GM12878 (cell line): ENCODE results near the gene MAST4.

Experiments
- BACH1 ChIP-seq: fragments of 450-650 bp; IDR thresholded peaks from 2 replicates; pipeline ENCODE4 v1.6.1; 2017; ENCODE audit warnings: mild to moderate bottlenecking, borderline replicate concordance
- BRCA1 ChIP-seq: IDR thresholded peaks from 2 replicates; pipeline ENCODE4 v1.6.1; 2011; ENCODE audit warnings: low read depth, low read length, improper control_type of control experiment
- CBX5 ChIP-seq: sonication (generic); IDR thresholded peaks from 2 replicates; pipeline ENCODE4 v1.6.1; 2016; ENCODE audit warnings: low read depth, moderate library complexity, mild to moderate bottlenecking, inconsistent platforms
- GABPA ChIP-seq: IDR thresholded peaks from 2 replicates; pipeline ENCODE4 v1.6.1; 2014; ENCODE audit warnings: antibody characterized with exemption, low read depth, mild to moderate bottlenecking, inconsistent platforms
- NRF1 ChIP-seq: conservative IDR thresholded peaks from 2 replicates; pipeline ENCODE4 v1.6.1; 2011; ENCODE audit warnings: mild to moderate bottlenecking, low read depth, low read length, improper control_type of control experiment
- POLR2A ChIP-seq: IDR thresholded peaks from 2 replicates; pipeline ENCODE4 v1.6.1; 2011; ENCODE audit warnings: low read depth, mild to moderate bottlenecking, low read length
- RFX5 ChIP-seq: IDR thresholded peaks from 2 replicates; pipeline ENCODE4 v1.6.1; 2011; ENCODE audit warnings: low read depth, low read length, improper control_type of control experiment
- RUNX3 ChIP-seq: IDR thresholded peaks from 2 replicates; pipeline ENCODE4 v1.6.1; 2012; ENCODE audit warnings: low read length, inconsistent platforms
- SIN3A ChIP-seq: IDR thresholded peaks from 2 replicates; pipeline ENCODE4 v1.6.1; 2012; ENCODE audit warnings: low read depth, low read length, improper control_type of control experiment
- TF ChIP-seq, protein P1 (sequence below), 3 experiments: IDR thresholded peaks in 2 of 3; conservative IDR thresholded peaks in 1 of 3; 2 replicates each; pipeline ENCODE4 v1.5.1; 2011; ENCODE audit warnings: low read depth in 3 of 3, low read length in 3 of 3, mild to moderate bottlenecking in 3 of 3, control low read depth in 2 of 3, moderate library complexity in 2 of 3, inconsistent platforms in 1 of 3, mixed read lengths in 1 of 3; ENCODE audit not compliant: control insufficient read depth in 2 of 3, insufficient read depth in 1 of 3; ENCODE audit errors: extremely low read depth in 1 of 3

- TF ChIP-seq BRCA1 (no peak), RUNX3 (no peak), SIN3A (no peak), RFX5 (no peak), BACH1 (no peak), POLR2A (no peak), GABPA (no peak), NRF1 (no peak), CBX5 (no peak)
- TF ChIP-seq, protein P1, sequence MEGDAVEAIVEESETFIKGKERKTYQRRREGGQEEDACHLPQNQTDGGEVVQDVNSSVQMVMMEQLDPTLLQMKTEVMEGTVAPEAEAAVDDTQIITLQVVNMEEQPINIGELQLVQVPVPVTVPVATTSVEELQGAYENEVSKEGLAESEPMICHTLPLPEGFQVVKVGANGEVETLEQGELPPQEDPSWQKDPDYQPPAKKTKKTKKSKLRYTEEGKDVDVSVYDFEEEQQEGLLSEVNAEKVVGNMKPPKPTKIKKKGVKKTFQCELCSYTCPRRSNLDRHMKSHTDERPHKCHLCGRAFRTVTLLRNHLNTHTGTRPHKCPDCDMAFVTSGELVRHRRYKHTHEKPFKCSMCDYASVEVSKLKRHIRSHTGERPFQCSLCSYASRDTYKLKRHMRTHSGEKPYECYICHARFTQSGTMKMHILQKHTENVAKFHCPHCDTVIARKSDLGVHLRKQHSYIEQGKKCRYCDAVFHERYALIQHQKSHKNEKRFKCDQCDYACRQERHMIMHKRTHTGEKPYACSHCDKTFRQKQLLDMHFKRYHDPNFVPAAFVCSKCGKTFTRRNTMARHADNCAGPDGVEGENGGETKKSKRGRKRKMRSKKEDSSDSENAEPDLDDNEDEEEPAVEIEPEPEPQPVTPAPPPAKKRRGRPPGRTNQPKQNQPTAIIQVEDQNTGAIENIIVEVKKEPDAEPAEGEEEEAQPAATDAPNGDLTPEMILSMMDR (IDR thresholded peaks at IDR 0.05 in 2 of 3, conservative IDR thresholded peaks at IDR 0.05 in 1 of 3; ENCODE audit: control insufficient read depth in 2 of 3, extremely low read depth in 1 of 3, insufficient read depth in 1 of 3, low read depth in 3 of 3, low read length in 3 of 3), result no peak
Observed at GRCh38 chr5:67140413-67140812, 544.2 kb downstream of the MAST4 start.
